HG03575 (cell line): Measurements from ENCODE around the gene DMD.
"Not testable (repeated sequence)": the region's sequence is repeated elsewhere in the genome, so short reads cannot be mapped to it uniquely, and the experiment has no call there.

ENCODE experiments used
- ATAC-seq: cut with Tn5 transposase; IDR thresholded peaks from one replicate; pipeline ENCODE4 v1.9.1; 2021; ENCODE audit not compliant: unreplicated experiment, insufficient number of reproducible peaks, low FRiP score; ENCODE audit errors: extremely low read depth

DMD gene

GRCh38 chrX:31633349-31633748 is 1578.0 kb downstream of the DMD start:
- ATAC-seq, result no peak

- ATAC-seq, result no peak
These were observed 1582.2 kb downstream of the DMD start for GRCh38 chrX:31629195-31629594.

- ATAC-seq, result no peak
These were observed 1602.2 kb downstream of the DMD start for GRCh38 chrX:31609130-31609529.

GRCh38 chrX:31608638-31609037 is 1602.7 kb downstream of the DMD start:
- ATAC-seq, result no peak

- no peak for ATAC-seq
These were observed 1604.6 kb downstream of the DMD start for GRCh38 chrX:31606771-31607170.

- ATAC-seq, result peak; percentile 62
These were observed 1606.6 kb downstream of the DMD start for GRCh38 chrX:31604629-31605221.

- ATAC-seq, result no peak
These were observed 1607.8 kb downstream of the DMD start for GRCh38 chrX:31603411-31604120.

GRCh38 chrX:31600823-31601222 is 1610.5 kb downstream of the DMD start:
- no peak for ATAC-seq

GRCh38 chrX:31593353-31593752 is 1618.0 kb downstream of the DMD start:
- ATAC-seq, result no peak

GRCh38 chrX:31591355-31591754 is 1620.0 kb downstream of the DMD start:
- no peak for ATAC-seq

- ATAC-seq, result no peak
These were observed 1620.7 kb downstream of the DMD start for GRCh38 chrX:31590581-31591114.

- no peak for ATAC-seq
These were observed 1621.8 kb downstream of the DMD start for GRCh38 chrX:31589503-31589902.

- no peak for ATAC-seq
These were observed 1623.0 kb downstream of the DMD start for GRCh38 chrX:31588355-31588754.

GRCh38 chrX:31583892-31584291 is 1627.5 kb downstream of the DMD start:
- not testable (repeated sequence) for ATAC-seq

- no peak for ATAC-seq
These were observed 1630.6 kb downstream of the DMD start for GRCh38 chrX:31580726-31581125.

GRCh38 chrX:31580227-31580626 is 1631.1 kb downstream of the DMD start:
- no peak for ATAC-seq

GRCh38 chrX:31572360-31572759 is 1639.0 kb downstream of the DMD start:
- ATAC-seq, result no peak

GRCh38 chrX:31570658-31571057 is 1640.7 kb downstream of the DMD start:
- no peak for ATAC-seq

GRCh38 chrX:31563792-31564191 is 1647.6 kb downstream of the DMD start:
- ATAC-seq, result no peak

- no peak for ATAC-seq
These were observed 1655.8 kb downstream of the DMD start for GRCh38 chrX:31555506-31555905.

- ATAC-seq, result no peak
These were observed 1659.4 kb downstream of the DMD start for GRCh38 chrX:31551913-31552312.
